ENCODE data around the gene SLC35E4.

The SLC35E4 gene

GRCh38 chr22:30694640-30695350 lies 59.2 kb downstream of the SLC35E4 start, which contains the start of gene OSBP2:
OSBP2 (plus strand) TSS chr22:30694874; CDS start chr22:30694910, 36 bp downstream.
- DNase-seq, result peak; percentile 36

- DNase-seq, result no peak
These were observed 59.8 kb downstream of the SLC35E4 start for GRCh38 chr22:30695351-30695851.

- no peak for DNase-seq
These were observed 60.5 kb downstream of the SLC35E4 start for GRCh38 chr22:30695871-30696655.

Data from activated CD4-positive, alpha-beta T cell treated with anti-CD3 and anti-CD28 coated beads for 48 hours (primary cell).